Measurements from ENCODE around the gene CEACAM3.

CEACAM3 gene

GRCh38 chr19:41853344-41853743, 57.0 kb downstream of the CEACAM3 start:
- H3K36me3 ChIP-seq (ENCODE audit: control insufficient read depth, insufficient read depth, low read length) = no peaks in the 10 kb centered on the region
- TF ChIP-seq CTCF (IDR thresholded peaks at IDR 0.05; ENCODE audit: insufficient read depth, low read length, poor library complexity, severe bottlenecking) = no peak
- no peak overlapping the region for H3K4me3 ChIP-seq (replicated peaks; ENCODE audit: low read depth, low read length)
- H3K27me3 ChIP-seq (replicated peaks; ENCODE audit: control insufficient read depth, insufficient read depth, low read length) = 0 out of 2 replicates have a peak, but pooled peaks cover 1% of the 10 kb centered on the region
- no peak for DNase-seq (ENCODE audit: extremely low read depth, insufficient read length)

GRCh38 chr19:41853768-41854167, 57.4 kb downstream of the CEACAM3 start:
- no peak for TF ChIP-seq CTCF (IDR thresholded peaks at IDR 0.05; ENCODE audit: insufficient read depth, low read length, poor library complexity, severe bottlenecking)
- Histone ChIP-seq H3K36me3 (ENCODE audit: control insufficient read depth, insufficient read depth, low read length) (no peaks in the 10 kb centered on the region), H3K4me3 (replicated peaks; ENCODE audit: low read depth, low read length) (no peak overlapping the region), H3K27me3 (replicated peaks; ENCODE audit: control insufficient read depth, insufficient read depth, low read length) (0 out of 2 replicates have a peak, but pooled peaks cover 1% of the 10 kb centered on the region)
- DNase-seq (ENCODE audit: extremely low read depth, insufficient read length) = no peak

GRCh38 chr19:41859213-41859617, 62.8 kb downstream of the CEACAM3 start:
- Histone ChIP-seq H3K27me3 (replicated peaks; ENCODE audit: control insufficient read depth, insufficient read depth, low read length) (no peaks in the 10 kb centered on the region), H3K36me3 (ENCODE audit: control insufficient read depth, insufficient read depth, low read length) (peaks cover 23% of the 10 kb centered on the region), H3K4me3 (replicated peaks; ENCODE audit: low read depth, low read length) (peak overlapping the region; percentile 34)
- TF ChIP-seq CTCF (IDR thresholded peaks at IDR 0.05; ENCODE audit: insufficient read depth, low read length, poor library complexity, severe bottlenecking) = peak; percentile 57
- no peak for DNase-seq (ENCODE audit: extremely low read depth, insufficient read length)

GRCh38 chr19:41859618-41860418, 63.4 kb downstream of the CEACAM3 start, which contains the start of gene RPS19:
Gene RPS19 (plus strand): TSS chr19:41860255. CDS start chr19:41860775, 520 bp downstream.
- peak; percentile 97 for DNase-seq (ENCODE audit: extremely low read depth, insufficient read length)
- no peak for TF ChIP-seq CTCF (IDR thresholded peaks at IDR 0.05; ENCODE audit: insufficient read depth, low read length, poor library complexity, severe bottlenecking)
- H3K27me3 ChIP-seq (replicated peaks; ENCODE audit: control insufficient read depth, insufficient read depth, low read length) = no peaks in the 10 kb centered on the region
- H3K4me3 ChIP-seq (replicated peaks; ENCODE audit: low read depth, low read length) = peak within 1 kb of the TSS; percentile 89
- peaks cover 29% of the 10 kb centered on the region for H3K36me3 ChIP-seq (ENCODE audit: control insufficient read depth, insufficient read depth, low read length)

GRCh38 chr19:41860419-41861115, 64.2 kb downstream of the CEACAM3 start:
- TF ChIP-seq CTCF (IDR thresholded peaks at IDR 0.05; ENCODE audit: insufficient read depth, low read length, poor library complexity, severe bottlenecking) = no peak
- Histone ChIP-seq H3K4me3 (replicated peaks; ENCODE audit: low read depth, low read length) (peak overlapping the region; percentile 89), H3K27me3 (replicated peaks; ENCODE audit: control insufficient read depth, insufficient read depth, low read length) (no peaks in the 10 kb centered on the region), H3K36me3 (ENCODE audit: control insufficient read depth, insufficient read depth, low read length) (peaks cover 33% of the 10 kb centered on the region)
- no peak for DNase-seq (ENCODE audit: extremely low read depth, insufficient read length)

All from GM06990 (cell line).